ENCODE results near the gene GNB1L. TPM values are rescaled to one million over a fixed set of nuclear protein-coding genes. Genes with fewer than 3 reads are reported as not detected.
A peak's percentile ranks its signal among the peaks of the same experiment; 100 is the strongest.

GNB1L gene
- total and polyA plus RNA-seq, 9 of the 15 experiments (the other 6 are each of a cell fraction or from before 2014, with no cell fraction given) = 0.56 to 50.5 (median 10.2) TPM

DNA sequence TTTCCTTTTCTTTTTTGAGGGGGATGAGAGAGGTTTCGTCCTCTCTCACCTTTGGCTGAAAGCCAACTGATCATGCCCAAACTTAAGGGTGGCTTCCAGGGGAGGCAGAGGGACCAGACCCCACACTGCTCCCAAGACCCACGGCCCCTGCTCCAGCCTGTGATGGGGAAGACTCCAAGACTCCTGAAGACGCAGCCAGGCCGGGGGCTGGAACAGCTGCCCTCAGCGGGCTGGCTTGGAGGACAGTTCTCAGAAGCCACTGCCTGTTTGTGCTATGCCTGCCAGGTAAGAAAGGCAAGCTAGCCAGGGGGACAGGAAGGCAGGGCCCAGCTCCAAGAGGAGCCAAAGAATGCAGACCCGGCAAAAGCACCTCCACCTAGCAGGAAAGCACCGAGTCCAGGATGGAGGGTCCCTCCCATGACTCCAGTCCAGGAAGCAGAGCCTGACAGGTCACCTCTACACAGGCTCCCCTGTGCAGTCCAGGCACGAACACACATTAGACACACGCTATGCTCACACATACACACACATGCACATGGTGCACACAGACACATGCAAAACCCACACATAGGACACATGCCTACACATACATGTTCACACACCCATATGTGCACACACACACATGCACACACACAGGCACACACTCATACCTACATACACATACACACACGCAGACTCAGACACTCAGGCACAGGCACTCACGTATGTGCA, 31.3 kb downstream of the GNB1L start (continued):
- TF ChIP-seq, protein P1, sequence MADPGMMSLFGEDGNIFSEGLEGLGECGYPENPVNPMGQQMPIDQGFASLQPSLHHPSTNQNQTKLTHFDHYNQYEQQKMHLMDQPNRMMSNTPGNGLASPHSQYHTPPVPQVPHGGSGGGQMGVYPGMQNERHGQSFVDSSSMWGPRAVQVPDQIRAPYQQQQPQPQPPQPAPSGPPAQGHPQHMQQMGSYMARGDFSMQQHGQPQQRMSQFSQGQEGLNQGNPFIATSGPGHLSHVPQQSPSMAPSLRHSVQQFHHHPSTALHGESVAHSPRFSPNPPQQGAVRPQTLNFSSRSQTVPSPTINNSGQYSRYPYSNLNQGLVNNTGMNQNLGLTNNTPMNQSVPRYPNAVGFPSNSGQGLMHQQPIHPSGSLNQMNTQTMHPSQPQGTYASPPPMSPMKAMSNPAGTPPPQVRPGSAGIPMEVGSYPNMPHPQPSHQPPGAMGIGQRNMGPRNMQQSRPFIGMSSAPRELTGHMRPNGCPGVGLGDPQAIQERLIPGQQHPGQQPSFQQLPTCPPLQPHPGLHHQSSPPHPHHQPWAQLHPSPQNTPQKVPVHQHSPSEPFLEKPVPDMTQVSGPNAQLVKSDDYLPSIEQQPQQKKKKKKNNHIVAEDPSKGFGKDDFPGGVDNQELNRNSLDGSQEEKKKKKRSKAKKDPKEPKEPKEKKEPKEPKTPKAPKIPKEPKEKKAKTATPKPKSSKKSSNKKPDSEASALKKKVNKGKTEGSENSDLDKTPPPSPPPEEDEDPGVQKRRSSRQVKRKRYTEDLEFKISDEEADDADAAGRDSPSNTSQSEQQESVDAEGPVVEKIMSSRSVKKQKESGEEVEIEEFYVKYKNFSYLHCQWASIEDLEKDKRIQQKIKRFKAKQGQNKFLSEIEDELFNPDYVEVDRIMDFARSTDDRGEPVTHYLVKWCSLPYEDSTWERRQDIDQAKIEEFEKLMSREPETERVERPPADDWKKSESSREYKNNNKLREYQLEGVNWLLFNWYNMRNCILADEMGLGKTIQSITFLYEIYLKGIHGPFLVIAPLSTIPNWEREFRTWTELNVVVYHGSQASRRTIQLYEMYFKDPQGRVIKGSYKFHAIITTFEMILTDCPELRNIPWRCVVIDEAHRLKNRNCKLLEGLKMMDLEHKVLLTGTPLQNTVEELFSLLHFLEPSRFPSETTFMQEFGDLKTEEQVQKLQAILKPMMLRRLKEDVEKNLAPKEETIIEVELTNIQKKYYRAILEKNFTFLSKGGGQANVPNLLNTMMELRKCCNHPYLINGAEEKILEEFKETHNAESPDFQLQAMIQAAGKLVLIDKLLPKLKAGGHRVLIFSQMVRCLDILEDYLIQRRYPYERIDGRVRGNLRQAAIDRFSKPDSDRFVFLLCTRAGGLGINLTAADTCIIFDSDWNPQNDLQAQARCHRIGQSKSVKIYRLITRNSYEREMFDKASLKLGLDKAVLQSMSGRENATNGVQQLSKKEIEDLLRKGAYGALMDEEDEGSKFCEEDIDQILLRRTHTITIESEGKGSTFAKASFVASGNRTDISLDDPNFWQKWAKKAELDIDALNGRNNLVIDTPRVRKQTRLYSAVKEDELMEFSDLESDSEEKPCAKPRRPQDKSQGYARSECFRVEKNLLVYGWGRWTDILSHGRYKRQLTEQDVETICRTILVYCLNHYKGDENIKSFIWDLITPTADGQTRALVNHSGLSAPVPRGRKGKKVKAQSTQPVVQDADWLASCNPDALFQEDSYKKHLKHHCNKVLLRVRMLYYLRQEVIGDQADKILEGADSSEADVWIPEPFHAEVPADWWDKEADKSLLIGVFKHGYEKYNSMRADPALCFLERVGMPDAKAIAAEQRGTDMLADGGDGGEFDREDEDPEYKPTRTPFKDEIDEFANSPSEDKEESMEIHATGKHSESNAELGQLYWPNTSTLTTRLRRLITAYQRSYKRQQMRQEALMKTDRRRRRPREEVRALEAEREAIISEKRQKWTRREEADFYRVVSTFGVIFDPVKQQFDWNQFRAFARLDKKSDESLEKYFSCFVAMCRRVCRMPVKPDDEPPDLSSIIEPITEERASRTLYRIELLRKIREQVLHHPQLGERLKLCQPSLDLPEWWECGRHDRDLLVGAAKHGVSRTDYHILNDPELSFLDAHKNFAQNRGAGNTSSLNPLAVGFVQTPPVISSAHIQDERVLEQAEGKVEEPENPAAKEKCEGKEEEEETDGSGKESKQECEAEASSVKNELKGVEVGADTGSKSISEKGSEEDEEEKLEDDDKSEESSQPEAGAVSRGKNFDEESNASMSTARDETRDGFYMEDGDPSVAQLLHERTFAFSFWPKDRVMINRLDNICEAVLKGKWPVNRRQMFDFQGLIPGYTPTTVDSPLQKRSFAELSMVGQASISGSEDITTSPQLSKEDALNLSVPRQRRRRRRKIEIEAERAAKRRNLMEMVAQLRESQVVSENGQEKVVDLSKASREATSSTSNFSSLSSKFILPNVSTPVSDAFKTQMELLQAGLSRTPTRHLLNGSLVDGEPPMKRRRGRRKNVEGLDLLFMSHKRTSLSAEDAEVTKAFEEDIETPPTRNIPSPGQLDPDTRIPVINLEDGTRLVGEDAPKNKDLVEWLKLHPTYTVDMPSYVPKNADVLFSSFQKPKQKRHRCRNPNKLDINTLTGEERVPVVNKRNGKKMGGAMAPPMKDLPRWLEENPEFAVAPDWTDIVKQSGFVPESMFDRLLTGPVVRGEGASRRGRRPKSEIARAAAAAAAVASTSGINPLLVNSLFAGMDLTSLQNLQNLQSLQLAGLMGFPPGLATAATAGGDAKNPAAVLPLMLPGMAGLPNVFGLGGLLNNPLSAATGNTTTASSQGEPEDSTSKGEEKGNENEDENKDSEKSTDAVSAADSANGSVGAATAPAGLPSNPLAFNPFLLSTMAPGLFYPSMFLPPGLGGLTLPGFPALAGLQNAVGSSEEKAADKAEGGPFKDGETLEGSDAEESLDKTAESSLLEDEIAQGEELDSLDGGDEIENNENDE (IDR thresholded peaks at IDR 0.05; ENCODE audit: low read depth, low read length) = no peak
- no peak for TF ChIP-seq NR2C2 (CRISPR knock-in tag; IDR thresholded peaks at IDR 0.05)
- TF ChIP-seq NR2C2 (tag; IDR thresholded peaks at IDR 0.05) = no peak
- no peak for TF ChIP-seq ZNF76 (CRISPR knock-in tag; IDR thresholded peaks at IDR 0.05; ENCODE audit: borderline replicate concordance)
- TF ChIP-seq CGGBP1 (CRISPR knock-in tag; IDR thresholded peaks at IDR 0.05) = no peak
- TF ChIP-seq EP400 (IDR thresholded peaks at IDR 0.05) = no peak
- no peak for TF ChIP-seq MCM7 (IDR thresholded peaks at IDR 0.05)
- TF ChIP-seq ZNF316 (IDR thresholded peaks at IDR 0.05) = no peak
- TF ChIP-seq ETS2 (tag; IDR thresholded peaks at IDR 0.05; ENCODE audit: borderline replicate concordance, poor library complexity, severe bottlenecking) = no peak
- peak; percentile 37 for TF ChIP-seq CHD1 (IDR thresholded peaks at IDR 0.05; ENCODE audit: low read length)
- TF ChIP-seq ZNF140 (CRISPR knock-in tag; IDR thresholded peaks at IDR 0.05) = no peak
- no peak for TF ChIP-seq ZNF197 (CRISPR knock-in tag; IDR thresholded peaks at IDR 0.05; ENCODE audit: low read depth)
- TF ChIP-seq ELF1 (tag; IDR thresholded peaks at IDR 0.05) = no peak
- TF ChIP-seq GTF2A2 (tag; IDR thresholded peaks at IDR 0.05) = no peak
- no peak for TF ChIP-seq SMAD4 (CRISPR knock-in tag; conservative IDR thresholded peaks at IDR 0.05)
- TF ChIP-seq BMI1 (IDR thresholded peaks at IDR 0.05; ENCODE audit: low read length) = no peak
- TF ChIP-seq KDM4B (IDR thresholded peaks at IDR 0.05; ENCODE audit: borderline replicate concordance in 2 of 2, low read depth in 1 of 2) = 0 out of 4 replicates have a peak, but pooled peaks of 1 of the 2 experiments have one; percentile 40
- TF ChIP-seq ZNF23 (CRISPR knock-in tag; IDR thresholded peaks at IDR 0.05) = no peak
- TF ChIP-seq TCFL5 (CRISPR knock-in tag; conservative IDR thresholded peaks at IDR 0.05) = no peak
